Calu3 (cell line): ENCODE results near the gene HLTF. TPM values are rescaled to one million over a fixed set of nuclear protein-coding genes. Genes with fewer than 3 reads are reported as not detected.

Experiments
- BruUV-seq: library from RNA; stranded (reverse); fragments of 400-500 nt; replicated peaks from 2 replicates; lab custom pipeline; 2021; lab: Mats Ljungman, UMichigan
- CTCF ChIA-PET: fragments of 300-600 bp; sonication (Branson Sonifier 250); formaldehyde crosslinking; loops from one replicate; lab custom pipeline; 2022; ENCODE audit warnings: antibody characterized with exemption; lab: Charles Lee
- DNase-seq: peaks from one replicate; pipeline ENCODE4 v3.0.0; 2022
- H3K27ac Mint-ChIP-seq: one replicate; pipeline ENCODE4 v1.8.0; 2022; ENCODE audit warnings: mixed read lengths; ENCODE audit not compliant: unreplicated experiment
- H3K27me3 Mint-ChIP-seq: one replicate; pipeline ENCODE4 v1.8.0; 2022; ENCODE audit warnings: mixed read lengths; ENCODE audit not compliant: unreplicated experiment
- H3K36me3 Mint-ChIP-seq: one replicate; pipeline ENCODE4 v1.8.0; 2022; ENCODE audit warnings: mild to moderate bottlenecking, moderate library complexity, mixed read lengths; ENCODE audit not compliant: insufficient read depth, unreplicated experiment
- H3K4me1 Mint-ChIP-seq: one replicate; pipeline ENCODE4 v1.8.0; 2022; ENCODE audit warnings: mild to moderate bottlenecking, low read depth, mixed read lengths; ENCODE audit not compliant: unreplicated experiment
- H3K4me3 Mint-ChIP-seq: one replicate; pipeline ENCODE4 v1.8.0; 2022; ENCODE audit warnings: mild to moderate bottlenecking, low read depth, moderate library complexity, mixed read lengths; ENCODE audit not compliant: unreplicated experiment
- H3K9me3 Mint-ChIP-seq: one replicate; pipeline ENCODE4 v1.8.0; 2022; ENCODE audit warnings: low read depth, mixed read lengths; ENCODE audit not compliant: unreplicated experiment
- intact Hi-C: fragments of 100-400 bp; cut with micrococcal nuclease; formaldehyde crosslinking; loops from one replicate; pipeline ENCODE4 v1.10.0; 2022; ENCODE audit not compliant: unreplicated experiment
- total RNA-seq: library from RNA; stranded (reverse); gene quantifications from 2 replicates; pipeline ENCODE4 v1.2.3, GENCODE V29; 2022
- TF ChIP-seq, protein P1 (sequence below): fragments of 200-600 bp; IDR thresholded peaks from one replicate; pipeline ENCODE4 v1.8.0; 2022; ENCODE audit warnings: antibody characterized with exemption; ENCODE audit not compliant: unreplicated experiment

HLTF gene
- total RNA-seq, 1 experiment from 2014 or later, result 63.5 TPM

DNA sequence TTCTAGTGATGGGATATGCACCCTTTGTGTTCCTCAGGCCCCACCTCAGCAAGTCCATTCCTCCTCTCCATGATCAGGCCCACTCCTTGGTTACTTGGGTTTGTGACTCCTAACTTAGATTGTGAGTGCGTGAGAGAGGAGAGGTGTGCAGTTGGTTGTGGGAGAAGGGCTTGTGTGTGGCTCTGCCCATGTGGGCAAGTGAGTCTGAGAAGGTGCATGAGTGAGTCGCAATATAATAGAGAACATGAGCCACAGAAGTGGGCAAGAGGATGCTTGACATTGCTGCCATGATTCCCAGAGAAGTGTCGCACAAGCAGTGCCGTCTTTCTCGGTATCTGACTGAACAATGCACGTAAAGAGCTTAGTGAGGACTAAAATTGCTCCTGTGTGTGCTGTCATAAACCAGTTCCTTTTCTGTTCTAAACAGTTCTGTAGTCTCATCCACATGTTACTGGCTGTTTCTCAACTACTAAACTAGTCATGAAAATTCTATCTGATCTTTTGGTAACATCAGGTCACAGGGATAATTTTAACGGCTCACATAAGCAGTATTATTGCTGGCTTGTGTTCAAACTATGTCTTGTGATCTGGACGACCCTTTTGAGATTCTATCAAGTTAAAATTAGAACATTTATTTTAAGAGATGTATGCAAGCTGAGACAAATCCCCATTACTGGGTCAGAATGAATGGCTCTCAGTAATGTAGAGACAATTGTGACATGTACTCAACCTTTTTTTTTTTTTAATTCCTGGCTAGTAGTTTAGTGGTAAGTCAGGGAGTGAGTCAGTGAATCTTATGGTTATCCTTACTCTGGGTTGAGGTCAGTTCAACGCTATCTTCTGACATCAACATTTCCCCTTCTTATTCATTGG lies 69.4 kb downstream of the HLTF start:
- Mint-ChIP-seq H3K4me1 (no peaks in the 10 kb centered on the region), H3K27ac (no peak overlapping the region), H3K4me3 (no peak overlapping the region), H3K27me3 (no peaks in the 10 kb centered on the region), H3K36me3 (peaks cover 5% of the 10 kb centered on the region), H3K9me3 (no peaks in the 10 kb centered on the region)
- DNase-seq, result no peak
- BruUV-seq, result no TSS peak
- intact Hi-C loops, result no loop called here
- CTCF ChIA-PET, result interaction anchor here (0.6 kb wide), 1 partner anchor 14 kb away, joined by 3 read pairs; no protein-coding TSS in a partner anchor
- TF ChIP-seq, protein P1, sequence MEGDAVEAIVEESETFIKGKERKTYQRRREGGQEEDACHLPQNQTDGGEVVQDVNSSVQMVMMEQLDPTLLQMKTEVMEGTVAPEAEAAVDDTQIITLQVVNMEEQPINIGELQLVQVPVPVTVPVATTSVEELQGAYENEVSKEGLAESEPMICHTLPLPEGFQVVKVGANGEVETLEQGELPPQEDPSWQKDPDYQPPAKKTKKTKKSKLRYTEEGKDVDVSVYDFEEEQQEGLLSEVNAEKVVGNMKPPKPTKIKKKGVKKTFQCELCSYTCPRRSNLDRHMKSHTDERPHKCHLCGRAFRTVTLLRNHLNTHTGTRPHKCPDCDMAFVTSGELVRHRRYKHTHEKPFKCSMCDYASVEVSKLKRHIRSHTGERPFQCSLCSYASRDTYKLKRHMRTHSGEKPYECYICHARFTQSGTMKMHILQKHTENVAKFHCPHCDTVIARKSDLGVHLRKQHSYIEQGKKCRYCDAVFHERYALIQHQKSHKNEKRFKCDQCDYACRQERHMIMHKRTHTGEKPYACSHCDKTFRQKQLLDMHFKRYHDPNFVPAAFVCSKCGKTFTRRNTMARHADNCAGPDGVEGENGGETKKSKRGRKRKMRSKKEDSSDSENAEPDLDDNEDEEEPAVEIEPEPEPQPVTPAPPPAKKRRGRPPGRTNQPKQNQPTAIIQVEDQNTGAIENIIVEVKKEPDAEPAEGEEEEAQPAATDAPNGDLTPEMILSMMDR, result no peak

DNA sequence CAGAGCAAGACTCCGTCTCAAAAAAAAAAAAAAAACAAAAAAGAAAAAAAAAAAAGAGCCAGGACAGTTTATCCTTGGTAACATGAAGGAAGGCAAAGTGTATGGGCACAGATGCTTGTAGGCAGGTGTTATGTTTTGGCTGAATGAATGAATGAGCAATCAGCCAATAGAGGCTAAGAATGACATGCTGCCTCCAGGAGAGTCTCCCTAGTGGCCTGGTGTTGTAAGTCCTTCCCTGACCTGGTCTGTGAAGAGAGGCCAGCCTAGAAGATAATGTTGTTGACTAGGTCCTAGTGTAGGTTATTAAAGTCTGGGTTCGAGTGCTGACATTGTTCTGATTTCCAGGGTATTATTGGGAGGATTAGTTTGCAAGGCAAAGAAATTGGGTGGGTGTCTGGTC lies 70.1 kb downstream of the HLTF start:
- CTCF ChIA-PET, result interaction anchor here (0.6 kb wide), 1 partner anchor 14 kb away, joined by 3 read pairs; no protein-coding TSS in a partner anchor
- no TSS peak for BruUV-seq
- intact Hi-C loops, result no loop called here
- TF ChIP-seq, protein P1, result no peak
- H3K4me1 Mint-ChIP-seq, result no peaks in the 10 kb centered on the region
- H3K4me3 Mint-ChIP-seq, result no peak overlapping the region
- peaks cover 5% of the 10 kb centered on the region for H3K36me3 Mint-ChIP-seq
- H3K9me3 Mint-ChIP-seq, result no peaks in the 10 kb centered on the region
- H3K27me3 Mint-ChIP-seq, result no peaks in the 10 kb centered on the region
- DNase-seq, result no peak
- no peak overlapping the region for H3K27ac Mint-ChIP-seq

DNA sequence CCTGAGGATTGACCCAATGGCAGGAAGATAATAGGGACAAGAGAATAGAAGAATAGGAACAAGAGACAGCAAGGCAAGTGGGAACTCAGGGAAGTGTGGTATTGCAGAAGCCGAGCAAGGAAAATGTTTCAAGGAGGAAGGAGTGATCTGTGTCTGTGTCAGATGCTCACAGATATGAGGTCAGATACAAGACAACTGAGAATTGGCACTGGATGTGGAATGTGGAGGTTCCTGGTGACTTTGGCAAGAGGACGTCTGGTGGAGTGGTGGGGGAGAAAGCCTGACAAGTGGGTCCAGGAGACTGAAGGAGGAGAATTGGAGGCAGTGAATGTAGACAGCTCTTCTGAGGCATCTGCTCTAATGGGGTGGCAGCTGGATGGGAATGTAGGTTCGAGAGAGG lies 70.9 kb downstream of the HLTF start:
- no peak for DNase-seq
- H3K4me3 Mint-ChIP-seq, result no peak overlapping the region
- H3K36me3 Mint-ChIP-seq, result peaks cover 5% of the 10 kb centered on the region
- no TSS peak for BruUV-seq
- H3K27ac Mint-ChIP-seq, result no peak overlapping the region
- TF ChIP-seq, protein P1, result no peak
- CTCF ChIA-PET, result no interaction called here
- intact Hi-C loops, result no loop called here
- H3K4me1 Mint-ChIP-seq, result no peaks in the 10 kb centered on the region
- H3K27me3 Mint-ChIP-seq, result no peaks in the 10 kb centered on the region
- H3K9me3 Mint-ChIP-seq, result no peaks in the 10 kb centered on the region

DNA sequence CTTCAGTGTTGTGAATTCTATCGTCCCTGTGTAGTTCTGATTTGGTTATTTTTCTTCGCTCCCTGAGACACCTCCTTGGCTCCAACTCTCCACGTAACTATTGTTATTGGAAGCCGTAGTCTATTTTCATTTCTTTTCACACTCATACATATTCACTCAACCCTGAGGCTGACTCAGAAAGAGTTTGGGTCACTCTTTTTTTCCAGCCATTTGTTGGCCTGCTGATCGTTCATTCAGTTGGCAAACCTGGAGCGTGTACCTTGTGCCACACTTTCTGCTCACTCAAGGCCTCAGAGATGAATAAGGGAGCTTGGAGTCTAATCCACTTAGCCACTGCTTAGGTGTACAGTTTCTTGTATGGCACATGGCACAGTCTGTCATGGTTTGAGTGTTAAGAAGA lies 72.6 kb downstream of the HLTF start:
- TF ChIP-seq, protein P1, result no peak

More for the DNA sequence above, 72.6 kb downstream of the HLTF start:
- Mint-ChIP-seq H3K9me3 (no peaks in the 10 kb centered on the region), H3K4me1 (no peaks in the 10 kb centered on the region), H3K27ac (no peak overlapping the region), H3K4me3 (no peak overlapping the region), H3K27me3 (no peaks in the 10 kb centered on the region), H3K36me3 (peaks cover 5% of the 10 kb centered on the region)
- no TSS peak for BruUV-seq
- DNase-seq, result no peak
- CTCF ChIA-PET, result no interaction called here
- intact Hi-C loops, result no loop called here
